Stimulated activated CD4-positive, alpha-beta T cell treated with anti-CD3 and anti-CD28 coated beads, Interleukin-12 subunit alpha, Interleukin-12 subunit beta, amount 100 ng/mL, for 48 hours (primary cell): ENCODE data around the gene FGD3.
"Not testable (repeated sequence)": the region's sequence is repeated elsewhere in the genome, so short reads cannot be mapped to it uniquely, and the experiment has no call there.

Experiments used
- DNase-seq, 3 donors: peaks; one replicate each; pipeline ENCODE4 v3.0.0-alpha.2; 2020; ENCODE audit warnings: low read depth in 2 of 3, low spot score in 1 of 3

FGD3 gene

GRCh38 chr9:93005876-93006275 is 58.6 kb downstream of the FGD3 start:
- DNase-seq: no peak

- no peak for DNase-seq
Measured at GRCh38 chr9:93007529-93008058, 60.3 kb downstream of the FGD3 start.

- no peak for DNase-seq
Measured at GRCh38 chr9:93008457-93008856, 61.1 kb downstream of the FGD3 start.

- DNase-seq: no peak
Measured at GRCh38 chr9:93009337-93010015, 62.2 kb downstream of the FGD3 start.

GRCh38 chr9:93010056-93010455 is 62.7 kb downstream of the FGD3 start:
- DNase-seq: no peak

GRCh38 chr9:93010704-93011103 is 63.4 kb downstream of the FGD3 start:
- DNase-seq: no peak

GRCh38 chr9:93011114-93011513 is 63.8 kb downstream of the FGD3 start:
- no peak for DNase-seq

GRCh38 chr9:93012963-93013855 is 65.9 kb downstream of the FGD3 start:
- DNase-seq: no peak

GRCh38 chr9:93013856-93014582 is 66.7 kb downstream of the FGD3 start:
- no peak for DNase-seq

GRCh38 chr9:93015190-93015589 is 67.9 kb downstream of the FGD3 start:
- not testable (repeated sequence) for DNase-seq

- no peak for DNase-seq
Measured at GRCh38 chr9:93017621-93018020, 70.3 kb downstream of the FGD3 start.

GRCh38 chr9:93020151-93020550 is 72.8 kb downstream of the FGD3 start:
- DNase-seq: no peak

- DNase-seq: peak in 1 of 3 donors; percentile 30
Measured at GRCh38 chr9:93020771-93021670, 73.7 kb downstream of the FGD3 start.

GRCh38 chr9:93022066-93022465 is 74.7 kb downstream of the FGD3 start:
- no peak for DNase-seq

- DNase-seq: no peak
Measured at GRCh38 chr9:93022721-93023520, 75.6 kb downstream of the FGD3 start.

- DNase-seq: no peak
Measured at GRCh38 chr9:93023521-93023815, 76.1 kb downstream of the FGD3 start.

- no peak for DNase-seq
Measured at GRCh38 chr9:93024646-93024910, 77.3 kb downstream of the FGD3 start.

- DNase-seq: no peak
Measured at GRCh38 chr9:93024986-93025630, 77.8 kb downstream of the FGD3 start.

GRCh38 chr9:93025736-93026135 is 78.4 kb downstream of the FGD3 start:
- no peak for DNase-seq

- DNase-seq: no peak
Measured at GRCh38 chr9:93026640-93027039, 79.3 kb downstream of the FGD3 start.
